Right cardiac atrium (tissue), 5 donors: Measurements from ENCODE around the gene CCND3. TPM values are rescaled to one million over a fixed set of nuclear protein-coding genes. Genes with fewer than 3 reads are reported as not detected.
A peak's percentile ranks its signal among the peaks of the same experiment; 100 is the strongest.

ENCODE experiments used
- ATAC-seq, 2 donors: fragments of 200-7000 bp; cut with Tn5 transposase; one replicate each; pipeline versions ENCODE4 v1.8.0 to v1.9.1; 2020; ENCODE audit warnings: moderate library complexity in 2 of 2, mild to moderate bottlenecking in 1 of 2
- DNase-seq, 3 donors: peaks; one replicate each; pipeline ENCODE4 v3.0.0-alpha.2; 2020
- H3K27ac ChIP-seq: one replicate; pipeline ENCODE4 v1.5.1; 2013; ENCODE audit warnings: mild to moderate bottlenecking, low read length, control low read depth, moderate library complexity
- H3K27me3 ChIP-seq: one replicate; pipeline ENCODE4 v1.6.1; 2013; ENCODE audit not compliant: control insufficient read depth, insufficient read depth
- H3K4me1 ChIP-seq: one replicate; pipeline ENCODE4 v1.6.1; 2013; ENCODE audit warnings: low read length; ENCODE audit not compliant: control insufficient read depth, insufficient read depth
- H3K4me3 ChIP-seq: one replicate; pipeline ENCODE4 v1.5.1; 2013; ENCODE audit warnings: low read length, control low read depth
- H3K9me3 ChIP-seq: one replicate; pipeline ENCODE4 v1.6.1; 2013; ENCODE audit warnings: low read length; ENCODE audit not compliant: control insufficient read depth
- WGBS: extraction: QIAGEN DNeasy Blood & Tissue Kit; methylation state at CpG from one replicate; pipeline ENCODE4 v1.1.7; 2013; 5-methylcytosine and 5-hydroxymethylcytosine counted together
- intact Hi-C, 4 donors: fragments of 100-400 bp; cut with DNase I; formaldehyde crosslinking; loops; one replicate each; pipeline versions ENCODE4 v1.11.0 to v1.14.0; 2022 to 2023
- polyA plus RNA-seq: library from polyadenylated mRNA; stranded (reverse); fragments of 200-250 nt; gene quantifications from one replicate; pipeline ENCODE4 v1.2.3, GENCODE V29; 2013
- total RNA-seq, 4 donors: library from RNA; stranded (reverse); fragmentation: NEBNext Ultra II Directional; extraction: Animal tissue kit (Norgen Biotek cat#: 25700); gene quantifications; one replicate each; pipeline ENCODE4 v1.2.1, GENCODE V29; 2021
- donor health status: healthy with polysubstance abuse.
- donor health status: DM: no; HTN: yes; CAD: no.
- donor health status: DM: no; HTN: no; CAD: no.
- donor health status: DM: no; HTN: yes; CAD: no; lungs with severe emphysema.
- donor health status: DM: yes; HTN: yes; CAD: no.

The CCND3 gene
- total and polyA plus RNA-seq, 5 donors: 52.2 to 72.1 (median 59.6) TPM

- ATAC-seq: no peak
- Histone ChIP-seq H3K27ac (no peak overlapping the region), H3K4me3 (no peak overlapping the region), H3K4me1 (peaks cover 21% of the 10 kb centered on the region), H3K9me3 (no peaks in the 10 kb centered on the region), H3K27me3 (no peaks in the 10 kb centered on the region)
- no peak for DNase-seq
- intact Hi-C loops: loop anchor here in 3 of 4 donors (2.0 to 10.0 kb wide), 4 partner anchors 107 to 153 kb away; partner anchors contain the start of genes PRICKLE4 (in 2 of the 3) and TOMM6 (in 2 of the 3)
- WGBS: 57% methylated on average over 2 of the region's 2 CpGs
These were observed 4.1 kb downstream of the CCND3 start for GRCh38 chr6:41937472-41937860.

- ATAC-seq (peak; percentile 58 to 68), DNase-seq (peak; percentile 69 to 80 (median 79))
- intact Hi-C loops: loop anchor here in 3 of 4 donors (2.0 to 10.0 kb wide), 4 partner anchors 109 to 151 kb away; partner anchors contain the start of genes PRICKLE4 (in 2 of the 3) and TOMM6 (in 2 of the 3)
- Histone ChIP-seq H3K9me3 (no peaks in the 10 kb centered on the region), H3K27me3 (no peaks in the 10 kb centered on the region), H3K4me1 (peaks cover 20% of the 10 kb centered on the region), H3K27ac (no peak overlapping the region), H3K4me3 (no peak overlapping the region)
- WGBS: 42% methylated on average over 10 of the region's 10 CpGs
These were observed 5.4 kb downstream of the CCND3 start for GRCh38 chr6:41936073-41936837.

- WGBS: 69% methylated on average over 8 of the region's 8 CpGs
- Histone ChIP-seq H3K27me3 (no peaks in the 10 kb centered on the region), H3K4me3 (no peak overlapping the region), H3K27ac (no peak overlapping the region), H3K4me1 (peaks cover 20% of the 10 kb centered on the region), H3K9me3 (no peaks in the 10 kb centered on the region)
- intact Hi-C loops: loop anchor here in 3 of 4 donors (2.0 to 10.0 kb wide), 4 partner anchors 109 to 151 kb away; partner anchors contain the start of genes PRICKLE4 (in 2 of the 3) and TOMM6 (in 2 of the 3)
- ATAC-seq (no peak), DNase-seq (peak in 1 of 3 donors; percentile 54)
These were observed 5.9 kb downstream of the CCND3 start for GRCh38 chr6:41935685-41936072.

- intact Hi-C loops: loop anchor here in 3 of 4 donors (5.0 to 10.0 kb wide), 3 partner anchors 112 to 150 kb away; partner anchors contain the start of genes PRICKLE4 (in 2 of the 3) and TOMM6 (in 2 of the 3)
- Histone ChIP-seq H3K27ac (no peak overlapping the region), H3K4me1 (peaks cover 18% of the 10 kb centered on the region), H3K27me3 (no peaks in the 10 kb centered on the region), H3K9me3 (no peaks in the 10 kb centered on the region), H3K4me3 (no peak overlapping the region)
- DNase-seq: no peak
- WGBS: 58% methylated on average over 1 of the region's 1 CpG
- ATAC-seq: no peak
These were observed 6.4 kb downstream of the CCND3 start for GRCh38 chr6:41935193-41935574.

DNA sequence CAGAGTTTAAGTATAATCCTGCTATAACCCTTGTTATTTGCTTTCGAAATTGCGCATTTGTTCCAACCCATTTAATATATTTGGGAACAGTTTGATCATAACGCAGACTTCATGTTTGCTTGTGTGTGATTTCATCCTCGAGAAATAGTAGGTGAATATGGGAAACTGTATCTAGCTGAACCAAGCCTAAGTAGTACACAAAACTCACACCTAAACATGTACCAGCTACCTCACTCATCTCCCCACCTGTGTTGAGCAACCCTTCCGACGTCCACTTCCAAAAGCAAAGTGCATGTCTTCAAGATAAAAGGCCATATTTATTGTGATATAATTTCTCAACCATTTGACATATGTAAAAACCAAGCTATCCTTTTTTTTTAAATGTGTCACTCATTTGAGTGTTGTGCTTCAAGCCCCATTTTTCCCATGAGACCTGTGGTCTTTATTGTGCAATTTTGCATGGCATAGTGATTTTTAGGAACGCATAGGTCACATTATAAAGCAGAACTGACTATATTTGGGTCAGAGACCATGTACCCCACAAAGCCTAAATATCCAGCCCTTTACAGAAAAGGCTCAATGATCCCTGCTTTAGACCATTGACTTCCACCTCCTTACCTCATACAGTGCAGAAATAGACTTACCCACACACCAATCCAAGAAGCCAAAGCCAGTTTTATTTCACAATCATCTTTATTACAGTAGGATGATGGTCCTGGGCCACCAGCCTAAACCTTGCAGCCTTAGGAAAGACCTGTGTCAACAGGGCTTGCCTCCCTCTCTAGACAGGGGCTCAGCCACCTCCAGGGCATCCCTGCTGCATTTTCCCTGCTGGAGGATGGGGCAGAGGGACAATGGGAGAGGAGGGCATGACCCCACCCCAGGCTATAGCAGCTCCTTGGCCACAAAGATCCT lies 7.1 kb downstream of the CCND3 start:
- ATAC-seq: no peak
- no peak overlapping the region for H3K4me3 ChIP-seq
- H3K27me3 ChIP-seq: no peaks in the 10 kb centered on the region
- peaks cover 15% of the 10 kb centered on the region for H3K4me1 ChIP-seq
- no peaks in the 10 kb centered on the region for H3K9me3 ChIP-seq
- H3K27ac ChIP-seq: no peak overlapping the region
- DNase-seq: no peak
- 75% methylated on average over 7 of the region's 7 CpGs for WGBS
- intact Hi-C loops: loop anchor here in 3 of 4 donors (5.0 to 10.0 kb wide), 3 partner anchors 113 to 150 kb away; partner anchors contain the start of genes PRICKLE4 (in 2 of the 3) and TOMM6 (in 2 of the 3)

DNA sequence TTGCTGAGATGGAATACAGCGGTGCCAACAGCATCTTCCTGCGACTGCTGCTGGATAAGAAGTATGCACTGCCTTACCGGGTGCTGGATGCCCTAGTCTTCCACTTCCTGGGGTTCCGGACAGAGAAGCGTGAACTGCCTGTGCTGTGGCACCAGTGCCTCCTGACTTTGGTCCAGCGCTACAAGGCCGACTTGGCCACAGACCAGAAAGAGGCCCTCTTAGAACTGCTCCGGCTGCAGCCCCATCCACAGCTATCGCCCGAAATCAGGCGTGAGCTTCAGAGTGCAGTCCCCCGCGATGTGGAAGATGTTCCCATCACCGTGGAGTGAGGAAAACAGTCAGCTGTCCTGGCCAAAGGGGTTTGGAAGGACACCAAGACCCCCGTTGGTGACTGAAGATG lies 9.2 kb downstream of the CCND3 start:
- H3K27me3 ChIP-seq: no peaks in the 10 kb centered on the region
- intact Hi-C loops: loop anchor here in 3 of 4 donors (10.0 kb wide), 2 partner anchors 138 to 148 kb away; partner anchors contain the start of genes PRICKLE4 (in 2 of the 3) and TOMM6 (in 2 of the 3)
- H3K4me1 ChIP-seq: peaks cover 2% of the 10 kb centered on the region
- no peaks in the 10 kb centered on the region for H3K9me3 ChIP-seq
- DNase-seq: peak in 2 of 3 donors; percentile 61 to 67
- no peak overlapping the region for H3K4me3 ChIP-seq
- WGBS: 74% methylated on average over 15 of the region's 15 CpGs
- ATAC-seq: peak in 1 of 2 donors; percentile 22
- peak overlapping the region; percentile 18 for H3K27ac ChIP-seq

DNA sequence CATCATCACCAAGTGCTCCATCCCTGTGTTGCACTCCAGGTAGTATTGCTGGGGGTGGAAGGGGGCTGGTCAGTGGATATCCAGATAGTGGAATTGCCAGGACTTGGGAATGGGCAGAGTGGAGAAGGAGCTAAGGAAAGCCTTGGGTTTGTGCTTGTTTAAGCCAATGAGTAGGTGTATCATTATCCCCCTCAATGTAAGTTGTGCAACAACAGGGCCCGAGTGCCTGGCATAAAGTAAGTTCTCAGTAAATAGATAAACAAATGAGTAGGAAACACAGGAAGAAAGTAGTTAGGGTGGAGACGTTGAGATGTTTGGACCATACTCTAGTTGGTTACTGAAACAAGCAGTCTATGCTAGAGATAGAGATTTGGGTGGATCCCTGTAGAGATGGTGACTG lies 9.8 kb downstream of the CCND3 start:
- Histone ChIP-seq H3K9me3 (no peaks in the 10 kb centered on the region), H3K27me3 (no peaks in the 10 kb centered on the region), H3K4me1 (peaks cover 2% of the 10 kb centered on the region), H3K27ac (no peak overlapping the region), H3K4me3 (no peak overlapping the region)
- intact Hi-C loops: loop anchor here in 3 of 4 donors (10.0 kb wide), 2 partner anchors 137 to 147 kb away; partner anchors contain the start of genes PRICKLE4 (in 2 of the 3) and TOMM6 (in 2 of the 3)
- WGBS: 64% methylated on average over 2 of the region's 2 CpGs
- DNase-seq: no peak
- no peak for ATAC-seq

DNA sequence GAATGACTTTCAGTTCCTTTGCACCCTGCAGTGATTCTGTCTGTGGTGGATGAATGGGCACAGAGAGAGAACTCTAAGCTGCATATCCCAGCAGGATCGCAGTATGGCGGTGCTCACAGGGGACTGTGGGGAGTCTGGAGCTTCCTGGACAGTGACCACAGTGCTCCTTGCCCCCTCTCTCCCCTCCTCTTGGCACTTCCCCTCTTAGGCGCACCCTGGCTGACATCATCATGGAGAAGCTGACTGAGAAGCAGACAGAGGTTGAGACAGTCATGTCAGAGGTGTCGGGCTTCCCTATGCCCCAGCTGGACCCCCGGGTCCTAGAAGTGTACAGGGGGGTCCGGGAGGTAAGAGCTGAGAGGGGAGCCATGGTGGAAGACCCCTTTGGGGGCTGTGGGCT lies 11.7 kb downstream of the CCND3 start:
- Histone ChIP-seq H3K4me1 (no peaks in the 10 kb centered on the region), H3K9me3 (no peaks in the 10 kb centered on the region), H3K27me3 (no peaks in the 10 kb centered on the region), H3K4me3 (no peak overlapping the region), H3K27ac (no peak overlapping the region)
- ATAC-seq (no peak), DNase-seq (no peak)
- 84% methylated on average over 6 of the region's 6 CpGs for WGBS
- intact Hi-C loops: loop anchor here (10.0 kb wide), 2 partner anchors 135 to 145 kb away; partner anchors contain the start of genes PRICKLE4 (in 3 of the 4) and TOMM6 (in 3 of the 4)

- Histone ChIP-seq H3K4me1 (no peaks in the 10 kb centered on the region), H3K27me3 (no peaks in the 10 kb centered on the region), H3K27ac (no peak overlapping the region), H3K9me3 (no peaks in the 10 kb centered on the region), H3K4me3 (no peak overlapping the region)
- DNase-seq (no peak), ATAC-seq (no peak)
- intact Hi-C loops: loop anchor here in 1 of 4 donors (10.0 kb wide), 1 partner anchor 142 kb away; the partner anchor contains the start of genes PRICKLE4 and TOMM6
- WGBS: 94% methylated on average over 6 of the region's 6 CpGs
These were observed 14.4 kb downstream of the CCND3 start for GRCh38 chr6:41927253-41927652.

DNA sequence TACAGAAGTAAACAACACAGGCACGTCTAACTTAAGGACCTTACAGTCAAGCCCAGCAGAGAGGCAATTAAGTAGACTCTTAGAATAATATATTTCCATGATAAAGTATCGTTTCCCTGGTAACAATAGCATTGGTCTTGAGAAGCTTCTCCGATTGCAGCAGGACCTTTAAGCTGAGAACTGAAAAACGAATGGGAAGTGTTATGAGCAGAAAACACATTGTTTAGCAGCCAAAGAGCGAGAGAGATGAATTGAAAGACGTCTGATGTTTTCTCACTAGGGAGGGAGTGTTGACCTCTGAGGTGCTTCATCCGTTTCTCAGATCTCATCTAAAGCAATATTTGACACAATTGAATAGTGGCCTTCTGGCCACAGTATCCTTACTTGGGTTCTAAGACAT lies 19.5 kb downstream of the CCND3 start:
- H3K4me3 ChIP-seq: peak overlapping the region; percentile 92
- DNase-seq: no peak
- no peaks in the 10 kb centered on the region for H3K27me3 ChIP-seq
- 4% methylated on average over 7 of the region's 7 CpGs for WGBS
- ATAC-seq: no peak
- intact Hi-C loops: loop anchor here in 2 of 4 donors (5.0 to 10.0 kb wide), 2 partner anchors 125 to 137 kb away; partner anchors contain the start of genes PRICKLE4 (in 1 of the 2) and TOMM6 (in 1 of the 2)
- no peaks in the 10 kb centered on the region for H3K4me1 ChIP-seq
- no peaks in the 10 kb centered on the region for H3K9me3 ChIP-seq
- H3K27ac ChIP-seq: no peak overlapping the region
